Retinal pigment epithelial cell (primary cell): Measurements from ENCODE around the gene CASP10.
A peak's percentile ranks its signal among the peaks of the same experiment; 100 is the strongest.

ENCODE experiments used
- DNase-seq: peaks from one replicate; pipeline ENCODE4 v3.0.0-alpha.2; 2010; ENCODE audit warnings: low read depth
- H3K4me3 ChIP-seq: 2 replicates; pipeline ENCODE4 v1.5.1; 2011; ENCODE audit warnings: mild to moderate bottlenecking, low read length, control low read depth, moderate library complexity
- TF ChIP-seq, protein P1 (sequence below): conservative IDR thresholded peaks from 2 replicates; pipeline ENCODE4 v1.5.1; 2011; ENCODE audit warnings: low read depth, low read length, control low read depth, inconsistent platforms

Gene CASP10

DNA sequence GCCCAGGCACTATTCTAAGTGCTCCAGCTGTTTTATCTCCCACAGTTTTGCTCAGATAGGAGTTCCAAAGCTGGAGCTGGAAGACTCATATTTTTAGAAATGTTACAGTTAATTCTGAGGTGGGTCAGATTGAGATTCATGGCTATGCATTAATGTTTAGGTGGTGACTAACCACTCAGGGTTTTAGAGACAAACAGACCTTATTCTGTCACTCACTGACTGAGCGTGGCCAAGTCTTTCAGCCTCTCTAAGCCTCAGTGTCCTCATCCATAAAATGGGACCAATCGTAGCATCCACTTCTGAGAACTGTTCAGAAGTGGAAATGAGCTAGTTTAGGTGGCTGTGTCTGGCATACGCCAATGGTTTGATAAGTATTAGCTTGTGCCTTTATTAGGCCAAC lies 73.1 kb downstream of the CASP10 start:
- DNase-seq, result no peak
- no peak overlapping the region for H3K4me3 ChIP-seq
- TF ChIP-seq, protein P1, sequence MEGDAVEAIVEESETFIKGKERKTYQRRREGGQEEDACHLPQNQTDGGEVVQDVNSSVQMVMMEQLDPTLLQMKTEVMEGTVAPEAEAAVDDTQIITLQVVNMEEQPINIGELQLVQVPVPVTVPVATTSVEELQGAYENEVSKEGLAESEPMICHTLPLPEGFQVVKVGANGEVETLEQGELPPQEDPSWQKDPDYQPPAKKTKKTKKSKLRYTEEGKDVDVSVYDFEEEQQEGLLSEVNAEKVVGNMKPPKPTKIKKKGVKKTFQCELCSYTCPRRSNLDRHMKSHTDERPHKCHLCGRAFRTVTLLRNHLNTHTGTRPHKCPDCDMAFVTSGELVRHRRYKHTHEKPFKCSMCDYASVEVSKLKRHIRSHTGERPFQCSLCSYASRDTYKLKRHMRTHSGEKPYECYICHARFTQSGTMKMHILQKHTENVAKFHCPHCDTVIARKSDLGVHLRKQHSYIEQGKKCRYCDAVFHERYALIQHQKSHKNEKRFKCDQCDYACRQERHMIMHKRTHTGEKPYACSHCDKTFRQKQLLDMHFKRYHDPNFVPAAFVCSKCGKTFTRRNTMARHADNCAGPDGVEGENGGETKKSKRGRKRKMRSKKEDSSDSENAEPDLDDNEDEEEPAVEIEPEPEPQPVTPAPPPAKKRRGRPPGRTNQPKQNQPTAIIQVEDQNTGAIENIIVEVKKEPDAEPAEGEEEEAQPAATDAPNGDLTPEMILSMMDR, result no peak

GRCh38 chr2:201257381-201257955 lies 74.5 kb downstream of the CASP10 start:
- no peak for DNase-seq
- TF ChIP-seq, protein P1, result no peak
- peak overlapping the region; percentile 53 for H3K4me3 ChIP-seq

DNA sequence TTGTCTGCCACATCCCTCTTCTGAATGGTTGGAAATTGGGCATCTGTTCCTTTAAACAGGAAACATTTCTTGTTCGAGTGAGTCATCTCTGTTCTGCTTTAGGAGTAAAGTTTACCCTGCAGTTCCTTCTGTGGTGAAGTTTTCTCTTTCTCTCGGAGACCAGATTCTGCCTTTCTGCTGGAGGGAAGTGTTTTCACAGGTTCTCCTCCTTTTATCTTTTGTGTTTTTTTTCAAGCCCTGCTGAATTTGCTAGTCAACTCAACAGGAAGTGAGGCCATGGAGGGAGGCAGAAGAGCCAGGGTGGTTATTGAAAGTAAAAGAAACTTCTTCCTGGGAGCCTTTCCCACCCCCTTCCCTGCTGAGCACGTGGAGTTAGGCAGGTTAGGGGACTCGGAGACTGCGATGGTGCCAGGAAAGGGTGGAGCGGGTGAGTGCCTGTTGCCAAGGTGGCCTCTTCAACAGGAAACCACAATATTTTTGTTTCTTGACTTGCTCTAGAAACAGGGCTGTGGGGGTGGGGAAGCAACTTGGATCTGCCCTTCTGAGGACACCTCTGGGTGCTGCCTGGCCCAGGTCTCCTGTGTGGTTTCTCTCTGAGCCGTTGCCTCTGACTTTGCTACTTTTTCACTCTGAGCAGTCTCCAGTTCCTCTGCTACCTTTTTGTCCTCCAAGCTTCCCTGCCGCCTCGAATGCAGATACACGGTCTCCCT lies 75.2 kb downstream of the CASP10 start:
- peak; percentile 49 for DNase-seq
- H3K4me3 ChIP-seq, result peak overlapping the region; percentile 53
- TF ChIP-seq, protein P1, result no peak

GRCh38 chr2:201258666-201259615 lies 76.0 kb downstream of the CASP10 start:
- TF ChIP-seq, protein P1, result no peak
- no peak for DNase-seq
- peak overlapping the region; percentile 53 for H3K4me3 ChIP-seq

- TF ChIP-seq, protein P1, result no peak
- DNase-seq, result no peak
- H3K4me3 ChIP-seq, result no peak within 1 kb of the TSS
Observed at GRCh38 chr2:201260302-201260800, 77.4 kb downstream of the CASP10 start, which contains the start of gene CASP8. Gene CASP8 (plus strand): TSS chr2:201260536. CDS start chr2:201266487, 5,951 bp downstream.

DNA sequence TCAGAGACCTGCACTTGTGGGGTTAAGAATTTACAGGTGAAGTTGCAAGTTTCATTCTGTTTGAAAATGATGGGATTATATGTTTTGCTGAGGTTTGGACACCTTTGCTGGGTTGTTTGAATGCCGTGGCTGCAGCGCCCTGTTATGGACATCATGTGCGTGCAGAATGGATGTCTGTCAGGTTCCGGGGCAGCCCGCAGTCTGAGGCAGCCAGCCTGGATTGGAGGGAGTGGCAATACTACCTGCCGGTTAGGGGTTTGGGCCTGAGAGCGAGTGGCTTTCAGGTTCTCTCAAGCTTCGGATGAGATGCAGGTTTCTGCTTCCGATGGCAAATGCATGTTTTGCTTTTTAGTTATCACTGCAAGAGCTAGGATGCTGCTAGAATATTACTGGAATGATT lies 78.5 kb downstream of the CASP10 start:
- no peak for DNase-seq
- TF ChIP-seq, protein P1, result no peak
- no peak overlapping the region for H3K4me3 ChIP-seq
